ENCODE data around the gene GOLGA5. TPM values are rescaled to one million over a fixed set of nuclear protein-coding genes. Genes with fewer than 3 reads are reported as not detected.

The GOLGA5 gene
- total and polyA plus RNA-seq, 2 experiments from 2014 or later = 26.2 to 30.2 TPM

DNA sequence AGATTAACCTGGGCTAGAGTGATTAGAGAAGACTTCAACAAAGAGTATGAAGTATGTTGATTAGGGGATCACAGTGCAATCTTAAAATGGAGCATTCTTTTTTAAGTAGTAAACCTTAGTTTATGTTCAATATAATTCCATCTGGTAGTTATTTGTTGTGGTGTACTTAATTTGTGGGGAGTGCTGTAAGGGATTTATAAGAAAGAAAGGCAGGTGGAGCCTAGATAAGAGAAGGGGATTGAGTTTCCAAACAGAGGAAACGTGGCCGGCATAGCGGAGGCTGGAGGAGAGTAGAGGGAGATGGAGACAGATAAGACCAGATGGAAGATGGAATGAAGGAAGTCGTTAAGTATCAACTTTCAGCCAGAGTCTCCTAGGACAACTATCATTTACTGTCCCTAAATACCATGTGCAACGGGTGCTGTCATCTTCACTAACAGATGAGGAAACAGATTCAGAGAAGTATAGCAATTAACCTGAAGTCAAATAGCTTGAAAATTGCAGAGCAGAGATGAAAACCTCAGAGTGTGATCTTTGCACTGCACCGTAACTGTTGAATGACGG, 38.1 kb downstream of the GOLGA5 start:
- Histone ChIP-seq H4K20me1 (replicated peaks; ENCODE audit: insufficient read depth) (no peaks in the 10 kb centered on the region), H3F3A (replicated peaks; ENCODE audit: low read depth) (no peaks in the 10 kb centered on the region), H2AFZ (no peak overlapping the region), H3K27ac (ENCODE audit: low read depth) (no peak overlapping the region), H3K9me2 (ENCODE audit: insufficient read depth) (no peaks in the 10 kb centered on the region), H3K4me3 (no peak overlapping the region), H3K79me2 (replicated peaks; ENCODE audit: insufficient read depth) (no peaks in the 10 kb centered on the region), H3K4me2 (no peak overlapping the region), H3K36me3 (ENCODE audit: insufficient read depth) (peaks cover 12% of the 10 kb centered on the region; the same call in 1 of the 2 replicates), H3K4me1 (ENCODE audit: insufficient read depth) (no peaks in the 10 kb centered on the region), H3K27me3 (ENCODE audit: insufficient read depth) (no peaks in the 10 kb centered on the region)
- Mint-ChIP-seq H3K36me3 (ENCODE audit: low read depth) (peaks cover 11% of the 10 kb centered on the region; the same call in 2 of the 3 replicates), H3K27ac (no peak overlapping the region), H3K9me3 (no peaks in the 10 kb centered on the region), H3K4me3 (no peak overlapping the region; the same call in 2 of the 3 replicates), H3K4me1 (no peaks in the 10 kb centered on the region), H3K27me3 (ENCODE audit: insufficient read depth, low read depth, poor library complexity) (no peaks in the 10 kb centered on the region)
- TF ChIP-seq EZH2 (IDR thresholded peaks at IDR 0.05; ENCODE audit: low read depth, unreplicated experiment) (no peak), ZNF114 (CRISPR knock-in tag; IDR thresholded peaks at IDR 0.05) (no peak), JUNB (IDR thresholded peaks at IDR 0.05; ENCODE audit: unreplicated experiment) (no peak), POLR2AphosphoS5 (IDR thresholded peaks at IDR 0.05; ENCODE audit: low read depth) (no peak), CTCF (conservative IDR thresholded peaks at IDR 0.05; ENCODE audit: low read depth in 2 of 2) (no peak), ETS1 (IDR thresholded peaks at IDR 0.05) (no peak)
- no peak for ATAC-seq
- no peak for DNase-seq (ENCODE audit: low spot score)

DNA sequence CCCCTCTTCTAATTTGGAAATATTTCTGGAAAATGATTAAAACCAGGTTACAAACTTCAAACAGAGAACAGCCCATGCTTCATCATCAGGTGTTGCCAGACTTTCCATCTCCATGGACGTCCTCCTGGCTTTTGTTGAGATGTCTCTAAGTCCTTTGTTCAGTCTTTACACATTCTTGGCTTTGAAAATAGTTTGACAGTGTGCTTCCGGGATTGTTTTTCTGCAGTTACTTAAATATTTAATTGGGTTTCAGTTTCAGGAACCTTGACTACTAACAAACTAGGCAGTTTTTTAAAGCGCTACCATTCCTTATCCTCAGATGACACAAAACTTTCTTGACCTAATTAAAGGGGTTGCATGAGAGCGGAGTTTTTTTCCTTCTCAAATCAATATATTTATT, 47.8 kb downstream of the GOLGA5 start:
- H3K27ac ChIP-seq (ENCODE audit: low read depth) = no peak overlapping the region
- no peaks in the 10 kb centered on the region for H3K79me2 ChIP-seq (replicated peaks; ENCODE audit: insufficient read depth)
- H3K27me3 ChIP-seq (ENCODE audit: insufficient read depth) = no peaks in the 10 kb centered on the region
- H3K4me3 ChIP-seq = no peak overlapping the region
- DNase-seq (ENCODE audit: low spot score) (no peak), ATAC-seq (no peak)
- no peaks in the 10 kb centered on the region for H3K4me1 ChIP-seq (ENCODE audit: insufficient read depth)
- Mint-ChIP-seq H3K9me3 (no peaks in the 10 kb centered on the region), H3K27ac (no peak overlapping the region), H3K4me1 (no peaks in the 10 kb centered on the region; the same call in 1 of the 3 replicates), H3K27me3 (ENCODE audit: insufficient read depth, low read depth, poor library complexity) (no peaks in the 10 kb centered on the region), H3K36me3 (ENCODE audit: low read depth) (peaks cover 19% of the 10 kb centered on the region; the same call in 2 of the 3 replicates), H3K4me3 (no peak overlapping the region)
- H4K20me1 ChIP-seq (replicated peaks; ENCODE audit: insufficient read depth) = no peaks in the 10 kb centered on the region
- no peaks in the 10 kb centered on the region for H3F3A ChIP-seq (replicated peaks; ENCODE audit: low read depth)
- no peaks in the 10 kb centered on the region for H3K9me2 ChIP-seq (ENCODE audit: insufficient read depth)
- H2AFZ ChIP-seq = no peak overlapping the region
- peaks cover 10% of the 10 kb centered on the region for H3K36me3 ChIP-seq (ENCODE audit: insufficient read depth)
- no peak overlapping the region for H3K4me2 ChIP-seq
- TF ChIP-seq JUNB (IDR thresholded peaks at IDR 0.05; ENCODE audit: unreplicated experiment) = no peak
- no peak for TF ChIP-seq NANOG (IDR thresholded peaks at IDR 0.05; ENCODE audit: borderline replicate concordance)
- TF ChIP-seq EZH2phosphoT487 (IDR thresholded peaks at IDR 0.05; ENCODE audit: unreplicated experiment) = no peak
- no peak for TF ChIP-seq POLR2AphosphoS5 (IDR thresholded peaks at IDR 0.05; ENCODE audit: low read depth)
- TF ChIP-seq CREB1 (CRISPR knock-in tag; IDR thresholded peaks at IDR 0.05; ENCODE audit: low read depth) = no peak
- TF ChIP-seq EZH2 (IDR thresholded peaks at IDR 0.05; ENCODE audit: low read depth, unreplicated experiment) = no peak
- TF ChIP-seq, protein P1, sequence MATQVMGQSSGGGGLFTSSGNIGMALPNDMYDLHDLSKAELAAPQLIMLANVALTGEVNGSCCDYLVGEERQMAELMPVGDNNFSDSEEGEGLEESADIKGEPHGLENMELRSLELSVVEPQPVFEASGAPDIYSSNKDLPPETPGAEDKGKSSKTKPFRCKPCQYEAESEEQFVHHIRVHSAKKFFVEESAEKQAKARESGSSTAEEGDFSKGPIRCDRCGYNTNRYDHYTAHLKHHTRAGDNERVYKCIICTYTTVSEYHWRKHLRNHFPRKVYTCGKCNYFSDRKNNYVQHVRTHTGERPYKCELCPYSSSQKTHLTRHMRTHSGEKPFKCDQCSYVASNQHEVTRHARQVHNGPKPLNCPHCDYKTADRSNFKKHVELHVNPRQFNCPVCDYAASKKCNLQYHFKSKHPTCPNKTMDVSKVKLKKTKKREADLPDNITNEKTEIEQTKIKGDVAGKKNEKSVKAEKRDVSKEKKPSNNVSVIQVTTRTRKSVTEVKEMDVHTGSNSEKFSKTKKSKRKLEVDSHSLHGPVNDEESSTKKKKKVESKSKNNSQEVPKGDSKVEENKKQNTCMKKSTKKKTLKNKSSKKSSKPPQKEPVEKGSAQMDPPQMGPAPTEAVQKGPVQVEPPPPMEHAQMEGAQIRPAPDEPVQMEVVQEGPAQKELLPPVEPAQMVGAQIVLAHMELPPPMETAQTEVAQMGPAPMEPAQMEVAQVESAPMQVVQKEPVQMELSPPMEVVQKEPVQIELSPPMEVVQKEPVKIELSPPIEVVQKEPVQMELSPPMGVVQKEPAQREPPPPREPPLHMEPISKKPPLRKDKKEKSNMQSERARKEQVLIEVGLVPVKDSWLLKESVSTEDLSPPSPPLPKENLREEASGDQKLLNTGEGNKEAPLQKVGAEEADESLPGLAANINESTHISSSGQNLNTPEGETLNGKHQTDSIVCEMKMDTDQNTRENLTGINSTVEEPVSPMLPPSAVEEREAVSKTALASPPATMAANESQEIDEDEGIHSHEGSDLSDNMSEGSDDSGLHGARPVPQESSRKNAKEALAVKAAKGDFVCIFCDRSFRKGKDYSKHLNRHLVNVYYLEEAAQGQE (IDR thresholded peaks at IDR 0.05; ENCODE audit: unreplicated experiment) = no peak
